Testis (tissue), 2 donors: ENCODE data around the gene GARRE1.
"Not testable (repeated sequence)": the region's sequence is repeated elsewhere in the genome, so short reads cannot be mapped to it uniquely, and the experiment has no call there.

Experiments
- CTCF ChIP-seq, 3 experiments: fragments of 450-650 bp in 2 of 3; fragments of 200-600 bp in 1 of 3; sonication (generic) in 1 of 3; IDR thresholded peaks; one replicate each; pipeline ENCODE4 v1.5.1; 2016 to 2019; ENCODE audit warnings: antibody characterized with exemption in 3 of 3, mild to moderate bottlenecking in 2 of 3, moderate library complexity in 1 of 3
- POLR2A ChIP-seq: fragments of 450-650 bp; IDR thresholded peaks from one replicate; pipeline ENCODE4 v1.6.1; 2017; ENCODE audit warnings: antibody characterized with exemption, mild to moderate bottlenecking, moderate library complexity

- not testable (repeated sequence) for TF ChIP-seq POLR2A; CTCF (IDR thresholded peaks at IDR 0.05)
These were observed 691 bp upstream of the GARRE1 start for GRCh38 chr19:34253681-34254045.
